Testis (tissue), 3 donors: ENCODE measurements around the gene POLR3G. TPM values are rescaled to one million over a fixed set of nuclear protein-coding genes. Genes with fewer than 3 reads are reported as not detected.

Experiments
- DNase-seq: peaks from one replicate; pipeline ENCODE4 v3.0.0-alpha.2; 2019
- H3K27ac ChIP-seq, 2 donors: fragments of 200-600 bp; sonication (generic); one replicate each; pipeline ENCODE4 v1.5.1; 2019
- H3K27me3 ChIP-seq: fragments of 200-600 bp; sonication (generic); one replicate; pipeline ENCODE4 v1.5.1; 2019
- H3K36me3 ChIP-seq: fragments of 200-600 bp; sonication (generic); one replicate; pipeline ENCODE4 v1.5.1; 2017; ENCODE audit warnings: low read depth; ENCODE audit errors: missing control alignments
- H3K4me1 ChIP-seq: fragments of 200-600 bp; sonication (generic); one replicate; pipeline ENCODE4 v1.5.1; 2019
- H3K4me3 ChIP-seq, 2 donors: fragments of 200-600 bp; sonication (generic); one replicate each; pipeline ENCODE4 v1.5.1; 2017 to 2019
- H3K9me3 ChIP-seq: fragments of 200-600 bp; sonication (generic); one replicate; pipeline ENCODE4 v1.5.1; 2017
- POLR2A ChIP-seq: fragments of 450-650 bp; IDR thresholded peaks from one replicate; pipeline ENCODE4 v1.6.1; 2017; ENCODE audit warnings: antibody characterized with exemption, mild to moderate bottlenecking, moderate library complexity
- WGBS, 2 donors: methylation state at CpG; one replicate each; pipeline ENCODE4 v1.1.5; 2018; 5-methylcytosine and 5-hydroxymethylcytosine counted together
- intact Hi-C: fragments of 100-400 bp; cut with DNase I; formaldehyde crosslinking; loops from one replicate; pipeline ENCODE4 v1.15.1; 2023; ENCODE audit warnings: low total_unique reads
- polyA plus RNA-seq: library from polyadenylated mRNA; stranded (reverse); fragments of 350-450 nt; fragmentation: Illumina TruSeq; extraction: RNeasy Lipid Tissue Mini Kit (QIAGEN cat#74804); gene quantifications from one replicate; pipeline ENCODE4 v1.2.3, GENCODE V29; 2014; ENCODE audit warnings: low read depth, low replicate concordance; ENCODE audit not compliant: insufficient read depth
- total RNA-seq, 2 donors: library from RNA; depleted of rRNA; stranded (reverse); fragments of >200 nt; gene quantifications; one replicate each; pipeline ENCODE4 v1.2.3, GENCODE V29; 2016
- TF ChIP-seq, protein P1 (sequence below), 3 experiments: fragments of 450-650 bp in 2 of 3; fragments of 200-600 bp in 1 of 3; sonication (generic) in 1 of 3; IDR thresholded peaks; one replicate each; pipeline ENCODE4 v1.5.1; 2016 to 2019; ENCODE audit warnings: antibody characterized with exemption in 3 of 3, mild to moderate bottlenecking in 2 of 3, moderate library complexity in 1 of 3

The POLR3G gene
- total and polyA plus RNA-seq, 3 donors from 2014 or later, result 5.2 to 13.4 (median 9.4) TPM

DNA sequence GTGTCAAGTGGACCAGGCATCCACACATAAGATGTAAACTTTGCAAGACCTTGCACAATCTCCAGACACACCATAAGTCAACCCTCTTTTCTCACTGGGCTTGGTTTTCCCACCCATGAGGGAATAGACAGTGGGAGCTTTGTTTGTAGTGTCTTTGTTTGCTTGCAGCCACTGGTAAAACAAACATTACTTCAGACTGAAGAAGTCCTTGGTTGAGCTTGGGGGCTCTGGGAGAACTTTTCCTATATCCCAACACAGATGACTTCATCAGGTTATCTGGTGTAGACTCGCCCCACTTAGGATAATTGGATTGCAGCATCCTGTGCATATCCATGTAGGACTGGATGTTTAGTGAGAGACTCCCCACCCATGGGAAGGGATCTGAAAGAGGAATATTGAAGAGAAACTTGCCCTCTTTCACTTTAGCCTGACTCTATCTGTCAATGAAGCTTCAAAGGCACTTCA, 72.4 kb downstream of the POLR3G start:
- TF ChIP-seq, protein P1, sequence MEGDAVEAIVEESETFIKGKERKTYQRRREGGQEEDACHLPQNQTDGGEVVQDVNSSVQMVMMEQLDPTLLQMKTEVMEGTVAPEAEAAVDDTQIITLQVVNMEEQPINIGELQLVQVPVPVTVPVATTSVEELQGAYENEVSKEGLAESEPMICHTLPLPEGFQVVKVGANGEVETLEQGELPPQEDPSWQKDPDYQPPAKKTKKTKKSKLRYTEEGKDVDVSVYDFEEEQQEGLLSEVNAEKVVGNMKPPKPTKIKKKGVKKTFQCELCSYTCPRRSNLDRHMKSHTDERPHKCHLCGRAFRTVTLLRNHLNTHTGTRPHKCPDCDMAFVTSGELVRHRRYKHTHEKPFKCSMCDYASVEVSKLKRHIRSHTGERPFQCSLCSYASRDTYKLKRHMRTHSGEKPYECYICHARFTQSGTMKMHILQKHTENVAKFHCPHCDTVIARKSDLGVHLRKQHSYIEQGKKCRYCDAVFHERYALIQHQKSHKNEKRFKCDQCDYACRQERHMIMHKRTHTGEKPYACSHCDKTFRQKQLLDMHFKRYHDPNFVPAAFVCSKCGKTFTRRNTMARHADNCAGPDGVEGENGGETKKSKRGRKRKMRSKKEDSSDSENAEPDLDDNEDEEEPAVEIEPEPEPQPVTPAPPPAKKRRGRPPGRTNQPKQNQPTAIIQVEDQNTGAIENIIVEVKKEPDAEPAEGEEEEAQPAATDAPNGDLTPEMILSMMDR (IDR thresholded peaks at IDR 0.05), result no peak
- H3K27me3 ChIP-seq, result no peaks in the 10 kb centered on the region
- intact Hi-C loops, result no loop called here
- H3K36me3 ChIP-seq, result no peaks in the 10 kb centered on the region
- DNase-seq, result no peak
- no peaks in the 10 kb centered on the region for H3K9me3 ChIP-seq
- H3K4me1 ChIP-seq, result no peaks in the 10 kb centered on the region
- no peak overlapping the region for H3K4me3 ChIP-seq
- 61 to 80% methylated on average over 1 of the region's 1 CpG for WGBS, 2 donors
- H3K27ac ChIP-seq, result no peak overlapping the region

DNA sequence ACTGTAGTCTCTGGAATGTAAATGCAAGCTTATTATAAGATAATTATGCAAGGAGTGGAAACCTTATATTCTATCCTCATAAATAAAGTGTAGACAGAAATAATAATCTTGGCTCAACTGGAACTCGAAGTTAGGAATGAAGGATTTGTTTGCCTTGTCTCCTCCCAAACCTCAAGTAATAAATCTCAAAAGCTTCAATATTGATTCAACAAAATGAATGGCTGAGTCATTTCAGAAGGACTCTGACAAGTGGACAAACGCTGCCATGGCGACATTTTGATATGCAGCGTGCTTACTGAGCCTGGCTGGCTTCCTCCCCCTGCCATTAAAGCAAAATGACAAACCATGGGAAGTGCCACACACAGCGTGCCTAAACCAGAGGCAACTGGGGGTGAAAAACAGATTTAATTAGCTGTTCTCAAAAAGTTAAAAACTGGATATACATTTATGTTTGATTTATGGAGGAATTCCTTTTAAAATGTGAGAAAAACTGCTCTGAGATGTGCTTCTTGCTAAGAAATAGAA, 73.5 kb downstream of the POLR3G start:
- no peak overlapping the region for H3K27ac ChIP-seq
- H3K27me3 ChIP-seq, result no peaks in the 10 kb centered on the region
- TF ChIP-seq, protein P1 (IDR thresholded peaks at IDR 0.05), result no peak
- TF ChIP-seq POLR2A, result no peak
- no peaks in the 10 kb centered on the region for H3K4me1 ChIP-seq
- no peak overlapping the region for H3K4me3 ChIP-seq
- DNase-seq, result no peak
- intact Hi-C loops, result no loop called here
- 41 to 56% methylated on average over 5 of the region's 5 CpGs for WGBS, 2 donors
- no peaks in the 10 kb centered on the region for H3K36me3 ChIP-seq
- H3K9me3 ChIP-seq, result no peaks in the 10 kb centered on the region

DNA sequence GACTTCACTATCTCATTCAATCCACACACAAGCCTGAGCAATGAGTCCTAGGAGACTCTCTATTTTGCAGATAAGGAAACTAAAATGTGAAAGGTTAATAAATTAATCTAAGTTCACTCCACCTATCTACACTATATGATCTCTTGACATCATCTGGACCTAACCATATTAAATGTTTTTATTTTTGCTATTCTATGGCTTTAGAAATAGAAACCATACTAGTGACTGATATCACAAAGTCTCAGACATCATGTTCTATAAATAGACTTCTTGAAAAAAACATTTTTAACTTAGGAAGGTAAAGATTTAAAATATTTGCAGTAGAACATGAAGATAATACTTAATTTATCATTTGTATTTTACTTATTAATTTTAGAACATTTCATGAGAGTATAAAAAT, 74.6 kb downstream of the POLR3G start:
- no peaks in the 10 kb centered on the region for H3K4me1 ChIP-seq
- no peak overlapping the region for H3K4me3 ChIP-seq
- no peaks in the 10 kb centered on the region for H3K27me3 ChIP-seq
- H3K9me3 ChIP-seq, result no peaks in the 10 kb centered on the region
- H3K27ac ChIP-seq, result no peak overlapping the region
- no peaks in the 10 kb centered on the region for H3K36me3 ChIP-seq
- intact Hi-C loops, result no loop called here
- no peak for TF ChIP-seq POLR2A
- TF ChIP-seq, protein P1 (IDR thresholded peaks at IDR 0.05), result no peak
- no peak for DNase-seq

DNA sequence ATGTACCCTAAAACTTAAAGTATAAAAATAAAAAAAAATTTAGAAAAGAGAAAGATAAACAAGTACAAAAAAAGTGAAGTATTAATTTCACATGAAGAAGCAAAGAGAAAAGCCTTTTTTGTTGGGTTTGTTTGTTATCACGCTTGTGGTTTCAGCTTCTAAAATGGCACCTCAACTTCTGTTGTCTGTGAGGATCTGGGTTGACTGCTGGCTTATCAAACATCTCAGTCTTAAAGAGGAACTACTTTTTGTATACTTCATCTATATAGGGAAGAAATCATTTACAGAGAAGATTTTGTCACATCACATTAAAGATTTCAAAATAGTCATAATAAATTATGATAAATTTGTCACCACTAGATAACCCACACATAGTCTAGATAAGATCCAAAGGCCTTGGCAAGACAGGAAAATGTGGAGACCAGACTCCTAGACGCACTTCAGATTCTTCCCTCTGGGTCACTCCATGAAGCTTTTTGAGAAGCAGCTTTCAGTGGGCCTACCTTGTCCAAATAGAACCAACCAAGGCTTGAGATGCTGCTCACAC, 75.1 kb downstream of the POLR3G start:
- Histone ChIP-seq H3K27ac (no peak overlapping the region), H3K9me3 (no peaks in the 10 kb centered on the region), H3K4me1 (no peaks in the 10 kb centered on the region), H3K36me3 (no peaks in the 10 kb centered on the region), H3K27me3 (no peaks in the 10 kb centered on the region), H3K4me3 (no peak overlapping the region)
- no peak for DNase-seq
- no peak for TF ChIP-seq POLR2A
- intact Hi-C loops, result no loop called here
- WGBS, 2 donors, result 78 to 83% methylated on average over 2 of the region's 2 CpGs

DNA sequence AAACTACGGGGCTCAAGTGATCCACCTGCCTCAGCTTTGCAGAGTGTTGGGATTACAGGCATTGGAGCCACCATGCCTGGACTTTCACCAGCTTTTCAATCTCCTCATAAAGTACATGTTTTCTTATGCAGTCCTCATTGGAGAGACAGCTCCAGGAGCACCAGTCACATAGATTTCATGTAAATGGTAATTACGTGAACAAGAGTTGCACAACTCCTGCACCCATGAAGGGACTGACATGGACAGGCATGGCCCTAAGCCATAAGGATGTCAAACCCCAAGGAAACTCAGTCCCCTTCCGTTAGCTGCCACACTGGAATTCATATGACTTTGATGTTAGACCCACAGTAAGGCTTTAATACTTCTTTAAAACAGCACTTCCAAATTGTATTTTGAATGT, 76.3 kb downstream of the POLR3G start:
- no peaks in the 10 kb centered on the region for H3K27me3 ChIP-seq
- intact Hi-C loops, result no loop called here
- no peak overlapping the region for H3K27ac ChIP-seq
- H3K36me3 ChIP-seq, result no peaks in the 10 kb centered on the region
- no peak for TF ChIP-seq POLR2A
- TF ChIP-seq, protein P1 (IDR thresholded peaks at IDR 0.05), result no peak
- no peaks in the 10 kb centered on the region for H3K9me3 ChIP-seq
- no peak for DNase-seq
- WGBS, 2 donors, result 82 to 88% methylated on average over 3 of the region's 3 CpGs
- no peaks in the 10 kb centered on the region for H3K4me1 ChIP-seq
- no peak overlapping the region for H3K4me3 ChIP-seq
